ENCODE results near the gene TOP1. TPM values are rescaled to one million over a fixed set of nuclear protein-coding genes. Genes with fewer than 3 reads are reported as not detected.

TOP1 gene
- 142 and 144 TPM in 2 replicates for total RNA-seq (2022)
- percentile 98 among the genes with signal in this experiment for Bru-seq, nascent RNA
- BruChase-seq, experiment 1, labeled RNA remaining after a 2-hour chase, result percentile 95 among the genes with signal in this experiment
- BruChase-seq, experiment 2, labeled RNA remaining after a 6-hour chase, result percentile 95 among the genes with signal in this experiment
- long read RNA-seq, transcript TOP1-201 (21 exons, 3,738 nt), result major isoform, 39 of 88 reads
- long read RNA-seq, partial matches to known transcripts, result 39 of 88 reads
- long read RNA-seq, other reads (novel, unspliced or antisense), result 10 of 88 reads

DNA sequence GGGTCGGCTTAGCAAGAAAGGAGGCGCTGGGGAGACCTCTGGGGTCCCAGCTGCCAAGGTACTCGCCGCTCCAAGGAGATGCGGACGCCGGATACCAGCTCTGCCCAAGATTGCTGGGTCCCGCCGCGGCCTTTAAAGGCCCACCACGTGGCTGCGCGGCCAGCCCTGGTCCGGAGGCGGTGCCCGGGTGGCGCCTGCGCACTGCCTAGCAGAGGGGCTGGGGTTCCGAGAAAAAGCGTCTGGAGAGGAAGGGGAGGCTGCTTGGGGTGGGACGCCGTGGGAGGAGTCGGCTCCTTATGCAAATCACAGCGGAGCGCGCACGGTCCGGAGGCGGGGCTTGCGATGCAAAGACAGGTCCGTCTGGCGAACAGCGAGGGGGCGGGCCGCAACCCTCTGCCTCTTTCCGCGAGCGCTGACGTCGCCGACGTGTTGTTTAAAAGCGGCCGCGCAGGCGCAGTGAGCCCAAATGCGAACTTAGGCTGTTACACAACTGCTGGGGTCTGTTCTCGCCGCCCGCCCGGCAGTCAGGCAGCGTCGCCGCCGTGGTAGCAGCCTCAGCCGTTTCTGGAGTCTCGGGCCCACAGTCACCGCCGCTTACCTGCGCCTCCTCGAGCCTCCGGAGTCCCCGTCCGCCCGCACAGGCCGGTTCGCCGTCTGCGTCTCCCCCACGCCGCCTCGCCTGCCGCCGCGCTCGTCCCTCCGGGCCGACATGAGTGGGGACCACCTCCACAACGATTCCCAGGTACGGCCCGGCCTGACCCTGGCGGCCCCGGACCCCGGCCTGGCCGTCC, at the start of gene TOP1:
Gene TOP1 (plus strand): TSS at position 464 of the 791 bp plus-strand sequence. CDS start 246 bp downstream, at position 710.
- peak within 1 kb of the TSS; percentile 99 for H3K4me3 ChIP-seq (ENCODE audit: low read depth, low read length)
- Mint-ChIP-seq H3K4me3 (ENCODE audit: unreplicated experiment) (peak within 1 kb of the TSS; percentile 96), H3K36me3 (ENCODE audit: insufficient read depth, unreplicated experiment) (peaks cover 56% of the 10 kb centered on the region), H3K9me3 (ENCODE audit: unreplicated experiment) (no peaks in the 10 kb centered on the region), H3K27ac (ENCODE audit: unreplicated experiment) (peak within 1 kb of the TSS; percentile 100), H3K4me1 (ENCODE audit: low read depth, unreplicated experiment) (peaks cover 53% of the 10 kb centered on the region), H3K27me3 (ENCODE audit: insufficient read depth, unreplicated experiment) (no peaks in the 10 kb centered on the region)
- peaks cover 2% of the 10 kb centered on the region; the same call in 1 of the 2 replicates for H3K36me3 ChIP-seq (ENCODE audit: control insufficient read depth, insufficient read depth, low read length)
- POLR2A ChIA-PET, result interaction anchor here (0.7 to 1.5 kb wide), 5 partner anchors 11 to 82 kb away, joined by 3 to 14 read pairs (median 8); no protein-coding TSS in a partner anchor
- peak; percentile 100 for DNase-seq
- no peaks in the 10 kb centered on the region for H3K9me3 ChIP-seq
- no peaks in the 10 kb centered on the region for H3K27me3 ChIP-seq (replicated peaks; ENCODE audit: control insufficient read depth, insufficient read depth, low read length)
- CTCF ChIA-PET, result interaction anchor here (0.6 to 1.5 kb wide), 7 partner anchors 10 to 106 kb away, joined by 3 to 21 read pairs (median 3); no protein-coding TSS in a partner anchor
- H3K4me1 ChIP-seq, result peaks cover 40% of the 10 kb centered on the region
- intact Hi-C loops (cut with micrococcal nuclease; ENCODE audit: unreplicated experiment), result loop anchor here (1.0 to 2.0 kb wide), 7 partner anchors 11 to 108 kb away; partner anchors contain the start of gene PLCG1
- no TSS peak for BruUV-seq (replicated peaks)
- TF ChIP-seq, protein P1, sequence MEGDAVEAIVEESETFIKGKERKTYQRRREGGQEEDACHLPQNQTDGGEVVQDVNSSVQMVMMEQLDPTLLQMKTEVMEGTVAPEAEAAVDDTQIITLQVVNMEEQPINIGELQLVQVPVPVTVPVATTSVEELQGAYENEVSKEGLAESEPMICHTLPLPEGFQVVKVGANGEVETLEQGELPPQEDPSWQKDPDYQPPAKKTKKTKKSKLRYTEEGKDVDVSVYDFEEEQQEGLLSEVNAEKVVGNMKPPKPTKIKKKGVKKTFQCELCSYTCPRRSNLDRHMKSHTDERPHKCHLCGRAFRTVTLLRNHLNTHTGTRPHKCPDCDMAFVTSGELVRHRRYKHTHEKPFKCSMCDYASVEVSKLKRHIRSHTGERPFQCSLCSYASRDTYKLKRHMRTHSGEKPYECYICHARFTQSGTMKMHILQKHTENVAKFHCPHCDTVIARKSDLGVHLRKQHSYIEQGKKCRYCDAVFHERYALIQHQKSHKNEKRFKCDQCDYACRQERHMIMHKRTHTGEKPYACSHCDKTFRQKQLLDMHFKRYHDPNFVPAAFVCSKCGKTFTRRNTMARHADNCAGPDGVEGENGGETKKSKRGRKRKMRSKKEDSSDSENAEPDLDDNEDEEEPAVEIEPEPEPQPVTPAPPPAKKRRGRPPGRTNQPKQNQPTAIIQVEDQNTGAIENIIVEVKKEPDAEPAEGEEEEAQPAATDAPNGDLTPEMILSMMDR (IDR thresholded peaks at IDR 0.05; ENCODE audit: insufficient read depth in 1 of 2, low read depth in 1 of 2, low read length in 1 of 2, severe bottlenecking in 1 of 2, unreplicated experiment in 1 of 2), result peak in 1 of 2 experiments; percentile 19

DNA sequence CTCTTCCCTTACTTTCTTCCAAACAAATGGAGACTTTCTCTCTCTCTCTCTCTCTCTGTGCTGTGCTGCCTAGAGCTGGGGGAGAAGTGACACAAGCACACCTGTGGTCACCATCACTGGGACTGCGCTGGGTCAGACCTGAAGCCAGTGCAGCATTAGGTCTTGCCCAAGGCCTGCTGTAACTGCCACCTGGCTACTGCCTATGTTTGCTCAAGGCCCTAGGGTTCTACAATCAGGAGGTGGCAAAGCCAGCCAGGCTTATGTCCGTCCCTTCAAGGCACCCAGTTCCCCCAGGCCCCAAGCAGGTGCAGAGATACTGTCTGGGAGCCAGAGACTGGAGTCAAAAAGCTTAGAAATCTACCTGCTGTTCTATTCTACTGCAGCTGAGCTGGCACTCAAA, 49.4 kb upstream of the TOP1 start:
- H3K27me3 ChIP-seq (replicated peaks; ENCODE audit: control insufficient read depth, insufficient read depth, low read length), result no peaks in the 10 kb centered on the region
- intact Hi-C loops (cut with micrococcal nuclease; ENCODE audit: unreplicated experiment), result no loop called here
- DNase-seq, result no peak
- H3K4me1 ChIP-seq, result no peaks in the 10 kb centered on the region
- Mint-ChIP-seq H3K36me3 (ENCODE audit: insufficient read depth, unreplicated experiment) (no peaks in the 10 kb centered on the region), H3K4me3 (ENCODE audit: unreplicated experiment) (no peak overlapping the region), H3K4me1 (ENCODE audit: low read depth, unreplicated experiment) (peaks cover 6% of the 10 kb centered on the region), H3K27ac (ENCODE audit: unreplicated experiment) (no peak overlapping the region), H3K9me3 (ENCODE audit: unreplicated experiment) (peaks cover 32% of the 10 kb centered on the region), H3K27me3 (ENCODE audit: insufficient read depth, unreplicated experiment) (peaks cover 3% of the 10 kb centered on the region)
- CTCF ChIA-PET, result interaction anchor here (1.4 kb wide), 1 partner anchor 11 kb away, joined by 6 read pairs; no protein-coding TSS in a partner anchor
- H3K4me3 ChIP-seq (ENCODE audit: low read depth, low read length), result no peak overlapping the region
- no TSS peak for BruUV-seq (replicated peaks)
- TF ChIP-seq, protein P1 (IDR thresholded peaks at IDR 0.05; ENCODE audit: insufficient read depth in 1 of 2, low read depth in 1 of 2, low read length in 1 of 2, severe bottlenecking in 1 of 2, unreplicated experiment in 1 of 2), result no peak
- POLR2A ChIA-PET, result interaction anchor here (0.7 kb wide), 1 partner anchor 330 kb away, joined by 3 read pairs; no protein-coding TSS in a partner anchor
- H3K36me3 ChIP-seq (ENCODE audit: control insufficient read depth, insufficient read depth, low read length), result no peaks in the 10 kb centered on the region
- H3K9me3 ChIP-seq, result peaks cover 24% of the 10 kb centered on the region
